HUES48 (cell line): ENCODE results near the gene SLC6A2.
"Not testable (repeated sequence)": the region's sequence is repeated elsewhere in the genome, so short reads cannot be mapped to it uniquely, and the experiment has no call there.

Source experiments
- H3K27ac ChIP-seq: one replicate; pipeline ENCODE4 v1.7.0; 2013; ENCODE audit warnings: low read depth, low read length, inconsistent platforms
- H3K27me3 ChIP-seq: 2 replicates; pipeline ENCODE4 v1.6.1; 2013; ENCODE audit warnings: mild to moderate bottlenecking, low read length; ENCODE audit not compliant: control insufficient read depth, insufficient read depth
- H3K36me3 ChIP-seq: 2 replicates; pipeline ENCODE4 v1.6.1; 2013; ENCODE audit warnings: low read length; ENCODE audit not compliant: control insufficient read depth, insufficient read depth
- H3K4me1 ChIP-seq: 2 replicates; pipeline ENCODE4 v1.6.1; 2013; ENCODE audit warnings: mild to moderate bottlenecking, low read length; ENCODE audit not compliant: control insufficient read depth, insufficient read depth
- H3K4me3 ChIP-seq: 2 replicates; pipeline ENCODE4 v1.5.1; 2013; ENCODE audit warnings: mild to moderate bottlenecking, low read depth, low read length
- H3K9ac ChIP-seq: 2 replicates; pipeline ENCODE4 v1.6.1; 2013; ENCODE audit warnings: mild to moderate bottlenecking, low read depth, low read length, moderate library complexity
- H3K9me3 ChIP-seq: 2 replicates; pipeline ENCODE4 v1.6.1; 2013; ENCODE audit warnings: low read length; ENCODE audit not compliant: control insufficient read depth, insufficient read depth

Gene SLC6A2

GRCh38 chr16:55737318-55737717 lies 81.5 kb downstream of the SLC6A2 start:
- H3K27ac ChIP-seq: no peak overlapping the region
- no peak overlapping the region for H3K4me3 ChIP-seq
- H3K4me1 ChIP-seq: no peaks in the 10 kb centered on the region

GRCh38 chr16:55737966-55738365 lies 82.2 kb downstream of the SLC6A2 start:
- no peak overlapping the region for H3K27ac ChIP-seq
- H3K36me3 ChIP-seq: no peaks in the 10 kb centered on the region
- H3K9me3 ChIP-seq: no peaks in the 10 kb centered on the region
- H3K4me3 ChIP-seq: no peak overlapping the region
- H3K4me1 ChIP-seq: no peaks in the 10 kb centered on the region
- no peak overlapping the region for H3K9ac ChIP-seq
- H3K27me3 ChIP-seq: no peaks in the 10 kb centered on the region

More at GRCh38 chr16:55737318-55737717, 81.5 kb downstream of the SLC6A2 start:
- no peaks in the 10 kb centered on the region for H3K36me3 ChIP-seq
- no peaks in the 10 kb centered on the region for H3K27me3 ChIP-seq
- H3K9me3 ChIP-seq: no peaks in the 10 kb centered on the region
- no peak overlapping the region for H3K9ac ChIP-seq

GRCh38 chr16:55746081-55746480 lies 90.3 kb downstream of the SLC6A2 start:
- no peak overlapping the region for H3K4me3 ChIP-seq
- H3K4me1 ChIP-seq: no peaks in the 10 kb centered on the region
- no peak overlapping the region for H3K27ac ChIP-seq
- no peak overlapping the region for H3K9ac ChIP-seq
- no peaks in the 10 kb centered on the region for H3K36me3 ChIP-seq
- H3K27me3 ChIP-seq: no peaks in the 10 kb centered on the region
- H3K9me3 ChIP-seq: peaks cover 5% of the 10 kb centered on the region; the same call in 1 of the 2 replicates

GRCh38 chr16:55747785-55748184 lies 92.0 kb downstream of the SLC6A2 start:
- Histone ChIP-seq H3K27me3 (no peaks in the 10 kb centered on the region), H3K36me3 (no peaks in the 10 kb centered on the region), H3K9ac (no peak overlapping the region), H3K4me1 (no peaks in the 10 kb centered on the region), H3K4me3 (no peak overlapping the region), H3K27ac (no peak overlapping the region), H3K9me3 (peaks cover 16% of the 10 kb centered on the region)

GRCh38 chr16:55752465-55753144 lies 96.8 kb downstream of the SLC6A2 start:
- not testable (repeated sequence) for H3K27ac ChIP-seq, H3K4me3 ChIP-seq, H3K4me1 ChIP-seq, H3K9ac ChIP-seq, H3K36me3 ChIP-seq, H3K27me3 ChIP-seq
- peaks cover 29% of the 10 kb centered on the region for H3K9me3 ChIP-seq

- not testable (repeated sequence) for H3K27ac ChIP-seq, H3K36me3 ChIP-seq, H3K9ac ChIP-seq, H3K4me3 ChIP-seq, H3K27me3 ChIP-seq, H3K4me1 ChIP-seq
- peaks cover 29% of the 10 kb centered on the region for H3K9me3 ChIP-seq
Observed at GRCh38 chr16:55753145-55753631, 97.4 kb downstream of the SLC6A2 start.
